ENCODE results near the gene IFNE. TPM values are rescaled to one million over a fixed set of nuclear protein-coding genes. Genes with fewer than 3 reads are reported as not detected.
"Not testable (repeated sequence)": the region's sequence is repeated elsewhere in the genome, so short reads cannot be mapped to it uniquely, and the experiment has no call there.

The IFNE gene
- total RNA-seq, 1 donor from 2014 or later, result 0.23 TPM

DNA sequence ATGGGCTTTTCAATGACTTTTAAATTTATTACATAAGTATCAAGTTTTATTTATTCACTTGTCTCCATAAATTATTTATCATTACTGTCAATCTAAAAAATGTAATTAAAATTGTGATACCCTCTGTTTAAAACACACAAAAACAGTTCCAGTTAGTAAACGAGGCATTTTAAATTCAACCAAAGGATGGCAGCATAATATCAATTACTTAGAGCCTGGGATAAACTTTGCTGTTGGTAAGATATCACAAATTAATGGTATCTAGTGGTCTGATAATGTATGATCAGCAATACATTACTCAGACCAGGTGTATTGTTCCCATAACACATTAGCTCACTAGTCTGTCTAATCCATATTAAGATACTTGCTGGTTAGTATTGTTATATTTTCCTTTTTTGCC is 9.6 kb upstream of the IFNE start:
- no peak for DNase-seq (ENCODE audit: low spot score)

- no peak for DNase-seq (ENCODE audit: low spot score)
These were observed 550 bp downstream of the IFNE start for GRCh38 chr9:21481470-21482056.

DNA sequence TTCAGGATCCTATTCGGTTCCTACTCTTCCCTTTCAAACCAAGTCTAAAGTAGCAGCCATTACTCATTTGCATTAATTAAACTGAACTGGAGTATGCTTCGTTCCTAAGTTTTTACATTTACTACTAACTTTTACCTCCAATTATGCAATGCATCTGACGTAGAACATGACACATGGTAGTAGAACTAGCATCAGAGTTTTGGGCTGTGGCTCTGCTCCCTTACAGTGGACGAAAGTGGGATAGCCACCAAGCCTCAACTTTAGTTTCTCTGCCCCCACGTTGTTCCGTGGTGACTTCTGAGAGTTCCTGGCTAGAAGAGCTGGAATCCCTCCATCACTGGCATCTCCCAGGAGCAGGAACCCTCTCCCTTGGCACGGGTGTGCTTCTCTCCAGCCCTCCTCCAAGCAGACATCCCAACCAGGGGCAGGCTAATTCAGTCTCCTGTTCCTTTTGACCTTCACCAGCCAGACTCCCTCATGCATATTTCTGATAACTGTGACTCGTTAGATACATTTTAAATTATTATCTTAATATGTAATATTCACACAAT is 2.9 kb downstream of the IFNE start:
- no peak for DNase-seq (ENCODE audit: low spot score)

DNA sequence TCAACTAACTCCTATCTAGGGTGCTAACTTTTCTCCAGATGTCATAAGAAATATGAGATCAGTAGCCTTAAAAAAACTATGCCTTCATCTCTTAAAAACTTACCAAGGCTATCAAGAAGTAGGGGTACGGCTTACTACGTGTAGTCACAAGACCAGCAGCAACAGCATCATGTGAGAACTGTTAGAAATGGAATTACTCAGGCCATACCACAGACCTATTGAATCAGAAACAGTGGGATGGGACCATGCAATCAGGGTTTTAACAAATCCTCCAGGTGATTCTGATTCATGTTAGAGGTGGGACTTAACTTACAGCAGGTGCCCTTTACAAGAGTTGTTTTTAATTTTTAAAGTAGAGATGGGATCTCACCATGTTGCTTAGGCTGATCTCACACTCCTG is 4.6 kb downstream of the IFNE start:
- no peak for DNase-seq (ENCODE audit: low spot score)

DNA sequence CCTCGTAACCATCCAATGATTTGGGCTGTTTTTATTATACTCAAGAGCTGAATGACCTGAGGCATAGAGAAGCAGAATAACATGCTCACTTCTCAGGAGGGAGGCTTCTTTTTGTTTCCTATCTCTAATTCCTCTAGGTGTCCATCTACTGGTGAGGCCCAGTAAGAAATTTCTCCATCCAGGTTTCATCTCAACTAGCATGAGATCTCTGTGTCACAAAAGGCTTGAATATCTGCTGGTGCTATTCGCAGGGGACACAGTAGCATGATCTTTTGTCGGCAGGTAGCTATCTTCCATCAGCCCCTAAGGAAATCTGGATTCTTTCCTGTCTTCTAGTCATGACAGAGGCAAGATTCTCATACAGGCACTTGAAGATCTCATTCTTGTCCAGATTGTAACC is 8.9 kb downstream of the IFNE start:
- DNase-seq (ENCODE audit: low spot score), result no peak

GRCh38 chr9:21470126-21470525 is 12.0 kb downstream of the IFNE start:
- no peak for DNase-seq (ENCODE audit: low spot score)

- no peak for DNase-seq (ENCODE audit: low spot score)
These were observed 16.1 kb downstream of the IFNE start for GRCh38 chr9:21465859-21466518.

GRCh38 chr9:21465138-21465537 is 17.0 kb downstream of the IFNE start:
- DNase-seq (ENCODE audit: low spot score), result no peak

- no peak for DNase-seq (ENCODE audit: low spot score)
These were observed 20.7 kb downstream of the IFNE start for GRCh38 chr9:21461377-21461776.

GRCh38 chr9:21455320-21455719 is 26.8 kb downstream of the IFNE start:
- DNase-seq (ENCODE audit: low spot score), result no peak

GRCh38 chr9:21454149-21454548 is 28.0 kb downstream of the IFNE start:
- no peak for DNase-seq (ENCODE audit: low spot score)

DNA sequence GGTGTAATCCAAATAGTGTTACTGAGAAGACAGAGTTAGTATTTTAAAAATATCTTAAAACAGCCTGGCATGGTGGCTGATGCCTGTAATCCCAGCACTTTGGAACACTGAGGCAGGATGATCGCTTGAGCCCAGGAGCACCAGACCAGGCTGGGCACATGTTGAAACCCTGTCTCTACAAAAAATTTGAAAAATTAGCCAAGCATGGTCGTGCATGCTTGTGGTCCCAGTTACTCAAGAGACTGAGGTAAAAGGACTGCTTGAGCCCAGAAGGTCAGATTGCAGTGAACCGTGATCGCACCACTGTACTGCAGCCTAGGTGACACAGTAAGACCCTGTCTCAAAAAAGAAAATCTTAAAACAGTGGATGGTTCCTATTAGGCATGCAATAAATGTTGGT is 29.4 kb downstream of the IFNE start:
- no peak for DNase-seq (ENCODE audit: low spot score)

GRCh38 chr9:21450733-21451394 is 31.2 kb downstream of the IFNE start:
- no peak for DNase-seq (ENCODE audit: low spot score)

DNA sequence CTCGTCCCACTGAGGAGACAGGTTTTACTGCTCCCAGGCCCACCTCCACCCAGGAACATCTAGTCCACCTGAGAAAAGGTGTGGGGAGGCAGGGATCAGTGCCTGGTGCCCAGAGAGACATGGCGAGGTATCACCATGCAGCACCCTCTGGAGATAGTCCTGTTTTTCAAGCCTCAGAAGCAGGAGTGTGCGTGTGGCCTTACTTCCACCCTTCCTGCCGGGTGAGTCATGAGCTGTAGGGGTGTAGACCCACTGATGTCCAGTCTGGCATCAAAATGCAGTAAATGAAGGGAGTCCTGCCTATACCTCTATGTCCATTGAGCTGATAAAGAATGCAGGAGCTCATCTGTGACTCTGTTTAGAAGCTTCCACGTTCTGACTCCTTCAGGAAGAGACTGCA is 32.8 kb downstream of the IFNE start:
- not testable (repeated sequence) for DNase-seq (ENCODE audit: low spot score)

DNA sequence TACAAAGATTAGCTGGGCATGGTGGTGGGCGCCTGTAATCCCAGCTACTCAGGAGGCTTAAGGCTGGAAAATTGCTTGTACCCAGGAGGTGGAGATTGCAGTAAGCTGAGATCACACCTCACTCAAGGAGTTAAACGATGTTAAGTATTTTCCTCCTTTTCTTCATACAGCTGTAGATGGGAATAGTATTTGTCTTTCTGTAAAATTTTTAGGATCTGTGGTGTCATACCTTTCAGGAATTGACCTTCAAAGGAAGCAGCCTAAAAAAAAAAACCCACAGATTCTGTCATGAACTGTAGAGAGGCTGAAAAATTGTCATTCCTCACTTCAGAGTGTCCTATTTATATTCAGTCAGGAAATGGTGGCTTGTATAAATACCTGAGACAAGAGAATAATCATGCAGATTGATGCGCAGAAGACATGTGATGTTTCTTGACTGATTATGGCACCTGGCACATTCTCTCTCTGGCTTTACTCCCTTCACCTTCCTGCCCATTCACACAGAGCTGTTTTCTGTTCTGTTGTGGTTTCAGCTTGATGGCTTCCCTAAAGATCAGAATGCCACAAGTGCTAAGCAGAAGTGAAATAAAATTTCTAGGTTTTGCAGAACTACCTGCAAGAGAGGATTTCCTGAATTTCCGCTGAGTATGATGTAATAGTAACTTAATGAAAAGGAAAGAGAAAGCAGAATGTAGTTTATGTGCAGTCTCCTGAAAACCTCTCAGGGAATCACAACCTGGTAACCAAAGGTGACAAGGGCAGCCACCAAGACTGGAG is 38.1 kb downstream of the IFNE start:
- DNase-seq (ENCODE audit: low spot score), result no peak

GRCh38 chr9:21440139-21440538 is 42.0 kb downstream of the IFNE start, which contains the start of gene IFNA1:
Gene IFNA1 (plus strand): TSS chr9:21440439. CDS start chr9:21440508, 69 bp downstream.
- DNase-seq (ENCODE audit: low spot score), result no peak

- not testable (repeated sequence) for DNase-seq (ENCODE audit: low spot score)
These were observed 47.1 kb downstream of the IFNE start for GRCh38 chr9:21435015-21435383.

DNA sequence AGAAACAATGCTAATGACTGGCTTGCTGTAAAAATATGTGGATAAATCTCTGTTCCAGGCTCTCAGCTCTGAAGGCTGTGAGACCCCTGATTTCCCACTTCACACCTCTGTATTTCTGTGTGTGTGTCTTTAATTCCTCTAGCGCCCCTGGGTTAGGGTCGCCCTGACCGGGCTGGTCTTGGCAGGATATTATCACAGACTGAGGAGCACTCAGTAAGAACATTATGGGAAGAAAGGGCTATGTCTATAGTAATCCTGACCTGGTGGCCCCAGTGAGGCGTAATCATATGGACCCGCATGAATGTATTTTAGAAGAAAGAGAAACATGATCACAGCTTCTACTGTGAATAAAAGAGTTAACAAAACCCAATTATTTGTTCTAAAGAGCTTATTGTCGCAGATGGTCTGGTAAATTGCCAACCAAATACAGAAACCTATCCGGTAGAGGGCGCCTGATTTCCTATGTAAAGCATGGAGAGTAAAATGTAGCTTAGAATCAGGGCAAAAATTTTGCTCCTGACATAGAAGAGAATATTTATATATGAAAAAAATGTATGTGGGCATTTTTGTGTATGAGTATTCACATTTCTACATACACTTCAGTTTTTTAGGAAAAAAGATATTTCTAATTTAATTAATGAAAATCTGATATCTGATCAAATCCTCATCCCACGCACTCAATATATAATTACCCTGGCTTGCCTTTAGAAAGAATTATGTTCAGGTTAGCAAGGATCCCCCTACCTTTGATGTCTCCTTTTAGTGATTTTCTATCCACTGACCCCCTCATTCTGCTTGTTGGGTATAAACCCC is 47.7 kb downstream of the IFNE start:
- DNase-seq (ENCODE audit: low spot score), result peak; percentile 25

GRCh38 chr9:21432672-21433425 is 49.3 kb downstream of the IFNE start:
- DNase-seq (ENCODE audit: low spot score), result no peak

All from mucosa of gallbladder (tissue), 1 donor.